T-helper 17 cell (primary cell): Measurements from ENCODE around the gene NKAIN2. TPM values are rescaled to one million over a fixed set of nuclear protein-coding genes. Genes with fewer than 3 reads are reported as not detected.

ENCODE experiments used
- ATAC-seq: fragments of 150-1000 bp; cut with Tn5 transposase; 2 replicates; pipeline ENCODE4 v1.10.0; 2021; ENCODE audit warnings: mild to moderate bottlenecking, moderate library complexity
- DNase-seq, 3 donors: peaks; one replicate each; pipeline versions ENCODE4 v3.0.0 to v3.0.0-alpha.2; 2020 to 2021
- H3K9me3 ChIP-seq: one replicate; pipeline ENCODE4 v1.7.0; 2013; ENCODE audit warnings: low read length, mild to moderate bottlenecking; ENCODE audit not compliant: control insufficient read depth, poor library complexity, severe bottlenecking
- H3K27ac Mint-ChIP-seq: one replicate; pipeline ENCODE4 v1.8.0; 2022; ENCODE audit warnings: mild to moderate bottlenecking, moderate library complexity, mixed read lengths
- H3K27me3 Mint-ChIP-seq: one replicate; pipeline ENCODE4 v1.8.0; 2022; ENCODE audit warnings: mixed read lengths
- H3K36me3 Mint-ChIP-seq: one replicate; pipeline ENCODE4 v1.8.0; 2022; ENCODE audit warnings: low read depth, mixed read lengths
- H3K4me1 Mint-ChIP-seq: one replicate; pipeline ENCODE4 v1.8.0; 2022; ENCODE audit warnings: mild to moderate bottlenecking, mixed read lengths
- H3K4me3 Mint-ChIP-seq: one replicate; pipeline ENCODE4 v1.8.0; 2022; ENCODE audit warnings: mild to moderate bottlenecking, moderate library complexity, mixed read lengths
- total RNA-seq, 4 donors: library from RNA in 2 of 4; stranded (reverse) in 2 of 4; gene quantifications; one replicate each; pipeline ENCODE4 v1.2.3 and lab custom pipeline; 2022 to 2026

NKAIN2 gene
- total RNA-seq, 2 donors from 2014 or later = 0.13 TPM; not detected in 1

- DNase-seq (no peak), ATAC-seq (no peak)
- Mint-ChIP-seq H3K4me3 (no peak overlapping the region), H3K27me3 (no peaks in the 10 kb centered on the region), H3K36me3 (no peaks in the 10 kb centered on the region), H3K4me1 (no peaks in the 10 kb centered on the region), H3K27ac (no peak overlapping the region)
- H3K9me3 ChIP-seq = no peaks in the 10 kb centered on the region
These were observed 8.9 kb upstream of the NKAIN2 start for GRCh38 chr6:123794799-123795198.

DNA sequence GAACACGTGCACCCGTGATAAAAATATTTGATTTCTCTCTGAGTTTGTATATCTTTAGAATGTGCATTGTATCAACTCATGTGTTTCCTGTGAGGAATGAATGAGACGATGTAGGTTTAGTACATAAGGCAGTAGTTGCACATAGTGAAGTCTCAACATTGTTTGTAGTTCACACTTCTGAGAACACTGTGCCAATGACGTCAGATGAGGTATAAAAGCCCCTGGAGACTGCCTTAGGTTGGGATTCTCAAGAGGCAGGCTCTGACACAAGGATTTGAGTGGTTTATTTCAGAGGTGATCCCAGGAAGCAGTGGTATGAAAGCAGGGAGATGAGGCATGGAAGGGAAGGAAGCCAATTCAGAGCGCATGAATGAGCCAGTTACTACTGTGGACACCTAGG is 2.6 kb upstream of the NKAIN2 start:
- H3K27me3 Mint-ChIP-seq = peaks cover 41% of the 10 kb centered on the region
- H3K9me3 ChIP-seq = no peaks in the 10 kb centered on the region
- no peak for ATAC-seq
- no peaks in the 10 kb centered on the region for H3K36me3 Mint-ChIP-seq
- H3K27ac Mint-ChIP-seq = no peak overlapping the region
- no peak overlapping the region for H3K4me3 Mint-ChIP-seq
- DNase-seq = no peak
- H3K4me1 Mint-ChIP-seq = peaks cover 8% of the 10 kb centered on the region

GRCh38 chr6:123802351-123802696 is 1.3 kb upstream of the NKAIN2 start:
- no peaks in the 10 kb centered on the region for H3K36me3 Mint-ChIP-seq

DNA sequence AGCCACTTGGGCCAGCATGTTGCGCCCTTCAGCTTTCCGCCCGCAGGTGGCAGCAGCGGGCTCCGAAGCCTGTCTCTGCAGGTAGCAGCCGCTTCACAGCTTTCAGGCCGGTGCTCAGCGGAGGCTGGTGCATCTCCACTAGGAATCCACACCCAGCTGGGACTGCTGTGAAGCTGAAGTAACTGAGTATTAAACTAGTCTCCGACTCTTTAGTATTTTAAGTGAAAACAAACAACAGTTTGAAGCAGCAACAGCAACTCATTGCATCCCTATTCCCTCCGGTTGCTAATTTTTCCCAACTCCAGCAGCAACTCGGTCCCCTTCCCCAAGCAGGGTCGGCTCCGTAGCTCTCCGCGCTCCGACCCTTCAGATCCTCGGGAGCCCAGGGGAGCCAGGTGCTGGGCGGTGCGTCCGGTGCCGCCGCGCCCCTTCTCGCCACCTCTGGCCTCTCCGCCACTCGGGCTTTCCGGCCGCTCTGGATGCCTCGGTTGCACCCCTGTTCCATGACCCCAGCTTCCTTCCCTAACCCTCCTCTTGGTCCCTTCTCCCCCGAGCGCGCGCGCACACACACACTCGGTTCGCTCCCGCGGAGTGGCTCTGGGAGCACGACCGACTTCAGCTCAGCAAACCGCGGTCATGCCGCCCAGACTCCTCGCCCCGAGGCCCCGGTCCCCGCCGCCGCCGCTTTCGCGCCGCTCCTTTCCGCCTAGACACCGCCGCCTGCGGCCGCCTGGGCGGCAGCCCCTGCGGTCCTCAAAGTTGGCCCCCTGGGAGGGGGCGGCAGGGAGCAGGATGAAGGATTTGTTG is 765 bp upstream of the NKAIN2 start:
- ATAC-seq = peak; percentile 81
- Mint-ChIP-seq H3K4me1 (peaks cover 8% of the 10 kb centered on the region), H3K27me3 (peaks cover 41% of the 10 kb centered on the region), H3K36me3 (no peaks in the 10 kb centered on the region), H3K27ac (no peak overlapping the region), H3K4me3 (peak overlapping the region; percentile 72)
- no peaks in the 10 kb centered on the region for H3K9me3 ChIP-seq
- peak in 2 of 3 donors; percentile 13 to 38 for DNase-seq

More at GRCh38 chr6:123802351-123802696, 1.3 kb upstream of the NKAIN2 start:
- H3K4me1 Mint-ChIP-seq = peaks cover 8% of the 10 kb centered on the region
- H3K4me3 Mint-ChIP-seq = peak overlapping the region; percentile 72
- DNase-seq (no peak), ATAC-seq (no peak)
- no peak overlapping the region for H3K27ac Mint-ChIP-seq
- no peaks in the 10 kb centered on the region for H3K9me3 ChIP-seq
- peaks cover 41% of the 10 kb centered on the region for H3K27me3 Mint-ChIP-seq

DNA sequence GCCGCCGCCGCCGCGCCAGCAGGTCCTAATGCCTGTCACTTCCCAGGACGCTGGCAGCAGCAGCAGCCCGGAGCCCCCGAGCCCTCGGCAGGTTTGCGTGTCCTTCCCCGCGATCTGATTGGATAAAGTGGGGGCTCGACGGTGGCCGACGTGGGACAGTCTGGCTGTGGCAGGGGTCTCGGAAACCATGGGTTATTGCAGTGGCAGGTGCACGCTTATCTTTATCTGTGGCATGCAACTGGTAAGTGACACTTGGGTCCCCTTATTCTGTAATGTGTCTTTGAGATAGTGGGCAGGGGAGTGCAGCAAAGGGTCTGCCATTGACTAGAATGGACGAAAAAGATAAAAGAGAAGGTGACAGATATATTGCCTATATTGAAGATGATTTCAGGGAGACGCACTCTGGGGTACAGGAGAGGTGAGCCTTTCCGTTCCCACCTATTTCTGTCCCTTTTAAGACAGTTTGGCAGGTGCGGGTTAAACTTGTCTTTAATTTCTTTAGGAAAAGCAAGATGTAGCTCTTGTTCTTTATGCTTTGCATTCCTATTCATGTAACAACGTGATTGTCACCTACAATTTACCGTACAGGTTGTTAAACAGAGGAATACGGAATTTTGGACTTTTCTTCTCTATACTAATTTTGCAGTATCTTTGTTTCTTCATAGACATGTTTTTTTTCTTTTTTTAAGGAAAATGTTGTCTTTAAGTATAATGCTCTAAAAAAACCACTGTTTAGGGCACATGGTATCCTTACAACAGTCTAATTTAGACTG is 535 bp downstream of the NKAIN2 start:
- H3K27me3 Mint-ChIP-seq = peaks cover 45% of the 10 kb centered on the region
- peaks cover 8% of the 10 kb centered on the region for H3K4me1 Mint-ChIP-seq
- no peaks in the 10 kb centered on the region for H3K36me3 Mint-ChIP-seq
- DNase-seq (no peak), ATAC-seq (no peak)
- H3K27ac Mint-ChIP-seq = no peak overlapping the region
- H3K4me3 Mint-ChIP-seq = peak overlapping the region; percentile 87
- H3K9me3 ChIP-seq = no peaks in the 10 kb centered on the region

DNA sequence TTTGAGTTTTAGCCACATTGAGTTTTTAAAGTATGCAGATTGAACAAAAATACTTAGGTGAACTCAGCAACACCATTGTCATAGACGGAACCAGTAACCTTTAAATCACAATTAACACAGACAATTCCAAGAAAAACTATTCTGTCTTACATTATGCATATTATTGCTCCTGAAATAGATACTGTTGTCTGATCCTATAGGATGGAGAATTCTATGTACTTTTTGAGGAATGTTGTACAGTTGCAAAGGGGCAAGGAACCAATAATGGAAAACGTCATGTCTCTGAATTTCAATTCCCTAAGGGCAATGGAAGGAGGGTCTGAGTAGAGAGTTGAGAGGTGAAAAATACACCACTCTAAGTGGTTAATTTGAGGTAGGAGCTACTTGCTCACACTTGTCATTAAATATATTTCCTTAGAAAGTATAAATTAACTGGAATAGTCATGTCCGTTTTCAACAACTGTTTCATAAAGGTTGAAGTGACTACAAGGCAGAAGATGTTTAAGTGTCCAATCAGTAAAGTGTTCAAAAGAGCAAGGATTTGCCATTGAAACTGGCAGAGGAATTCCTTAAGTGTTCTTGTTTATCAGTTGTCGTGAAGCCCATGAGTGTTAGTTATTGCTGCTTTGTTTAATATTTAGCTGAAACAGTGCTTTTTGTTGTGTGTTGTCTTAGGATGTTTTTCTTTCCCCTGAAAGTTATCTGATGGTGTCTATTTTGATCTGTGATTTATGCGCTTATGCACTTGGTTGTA is 1.3 kb downstream of the NKAIN2 start:
- H3K27ac Mint-ChIP-seq = no peak overlapping the region
- H3K27me3 Mint-ChIP-seq = peaks cover 45% of the 10 kb centered on the region
- H3K4me1 Mint-ChIP-seq = peaks cover 8% of the 10 kb centered on the region
- H3K36me3 Mint-ChIP-seq = no peaks in the 10 kb centered on the region
- peak overlapping the region; percentile 87 for H3K4me3 Mint-ChIP-seq
- no peak for ATAC-seq
- no peaks in the 10 kb centered on the region for H3K9me3 ChIP-seq
- no peak for DNase-seq

DNA sequence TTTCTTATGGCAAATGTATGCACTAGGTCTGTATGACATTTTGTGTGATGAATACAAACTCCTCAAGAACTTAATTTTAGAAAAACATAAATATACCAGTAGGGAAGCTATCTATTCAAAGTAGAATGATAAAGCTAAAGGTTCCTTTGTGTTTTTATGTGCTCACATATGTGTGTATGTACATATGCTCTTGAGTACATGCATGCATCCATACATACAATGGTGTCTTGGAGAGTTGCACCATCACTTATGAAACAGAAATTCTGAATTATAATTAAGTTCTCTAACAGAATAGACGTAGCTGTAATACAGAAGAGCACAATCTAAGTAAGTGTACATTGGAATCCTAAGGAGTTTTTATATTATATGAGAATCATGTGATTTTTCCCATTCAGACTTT is 2.3 kb downstream of the NKAIN2 start:
- ATAC-seq (no peak), DNase-seq (no peak)
- peaks cover 8% of the 10 kb centered on the region for H3K4me1 Mint-ChIP-seq
- no peak overlapping the region for H3K4me3 Mint-ChIP-seq
- no peaks in the 10 kb centered on the region for H3K36me3 Mint-ChIP-seq
- no peaks in the 10 kb centered on the region for H3K9me3 ChIP-seq
- peaks cover 36% of the 10 kb centered on the region for H3K27me3 Mint-ChIP-seq
- H3K27ac Mint-ChIP-seq = no peak overlapping the region

DNA sequence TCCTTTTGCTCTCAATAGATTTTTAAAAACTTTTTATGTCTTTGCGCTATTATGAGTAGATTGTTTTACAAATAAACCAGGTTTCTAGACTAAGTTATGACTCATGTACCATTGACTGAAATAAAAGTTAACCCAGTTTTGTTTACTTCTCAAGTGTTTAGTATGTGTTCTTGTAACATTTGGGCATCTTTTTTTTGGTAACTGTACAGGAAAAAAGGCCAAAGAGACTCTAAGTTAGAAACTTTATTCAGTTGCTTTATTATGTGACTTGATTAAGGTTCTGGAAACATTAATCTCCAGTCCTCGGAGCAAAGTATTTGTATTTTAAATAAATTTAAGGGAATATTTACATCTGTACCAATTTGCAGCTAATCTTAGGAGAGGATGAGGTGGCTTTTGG is 2.9 kb downstream of the NKAIN2 start:
- H3K9me3 ChIP-seq = no peaks in the 10 kb centered on the region
- H3K36me3 Mint-ChIP-seq = no peaks in the 10 kb centered on the region
- DNase-seq = no peak
- no peak for ATAC-seq
- peaks cover 8% of the 10 kb centered on the region for H3K4me1 Mint-ChIP-seq
- no peak overlapping the region for H3K4me3 Mint-ChIP-seq
- no peak overlapping the region for H3K27ac Mint-ChIP-seq
- peaks cover 31% of the 10 kb centered on the region for H3K27me3 Mint-ChIP-seq

DNA sequence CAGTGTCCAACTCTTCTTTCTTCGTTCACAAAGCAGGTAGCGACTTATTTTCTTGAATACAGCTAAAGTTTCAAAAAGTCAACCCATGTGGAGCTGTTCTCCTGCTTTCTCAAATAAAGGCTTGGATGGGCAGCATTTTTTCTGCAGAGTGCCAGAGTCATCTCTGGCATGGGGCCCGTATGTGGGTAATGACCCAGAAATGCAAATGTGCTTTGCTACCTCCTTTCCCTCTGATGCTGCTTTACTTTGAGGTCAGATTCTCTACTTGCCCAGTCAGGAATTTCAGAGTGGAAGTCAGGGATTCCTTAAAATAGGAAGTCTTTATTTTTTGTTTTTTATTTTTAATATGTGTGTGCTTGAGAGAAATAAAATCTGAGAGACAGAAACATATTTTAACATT is 4.9 kb downstream of the NKAIN2 start:
- no peaks in the 10 kb centered on the region for H3K9me3 ChIP-seq
- Mint-ChIP-seq H3K27ac (no peak overlapping the region), H3K27me3 (peaks cover 27% of the 10 kb centered on the region), H3K36me3 (no peaks in the 10 kb centered on the region), H3K4me3 (no peak overlapping the region), H3K4me1 (peaks cover 4% of the 10 kb centered on the region)
- no peak for DNase-seq
- no peak for ATAC-seq

GRCh38 chr6:123810214-123810613 is 6.5 kb downstream of the NKAIN2 start:
- H3K4me3 Mint-ChIP-seq = no peak overlapping the region
- H3K36me3 Mint-ChIP-seq = no peaks in the 10 kb centered on the region
- H3K27me3 Mint-ChIP-seq = peaks cover 13% of the 10 kb centered on the region
- H3K4me1 Mint-ChIP-seq = no peaks in the 10 kb centered on the region
- no peaks in the 10 kb centered on the region for H3K9me3 ChIP-seq
- H3K27ac Mint-ChIP-seq = no peak overlapping the region
- ATAC-seq = no peak
- no peak for DNase-seq

- peaks cover 8% of the 10 kb centered on the region for H3K27me3 Mint-ChIP-seq
- ATAC-seq (no peak), DNase-seq (no peak)
- H3K4me3 Mint-ChIP-seq = no peak overlapping the region
- H3K4me1 Mint-ChIP-seq = no peaks in the 10 kb centered on the region
- H3K27ac Mint-ChIP-seq = no peak overlapping the region
- no peaks in the 10 kb centered on the region for H3K36me3 Mint-ChIP-seq
- no peaks in the 10 kb centered on the region for H3K9me3 ChIP-seq
These were observed 7.3 kb downstream of the NKAIN2 start for GRCh38 chr6:123810948-123811347.

DNA sequence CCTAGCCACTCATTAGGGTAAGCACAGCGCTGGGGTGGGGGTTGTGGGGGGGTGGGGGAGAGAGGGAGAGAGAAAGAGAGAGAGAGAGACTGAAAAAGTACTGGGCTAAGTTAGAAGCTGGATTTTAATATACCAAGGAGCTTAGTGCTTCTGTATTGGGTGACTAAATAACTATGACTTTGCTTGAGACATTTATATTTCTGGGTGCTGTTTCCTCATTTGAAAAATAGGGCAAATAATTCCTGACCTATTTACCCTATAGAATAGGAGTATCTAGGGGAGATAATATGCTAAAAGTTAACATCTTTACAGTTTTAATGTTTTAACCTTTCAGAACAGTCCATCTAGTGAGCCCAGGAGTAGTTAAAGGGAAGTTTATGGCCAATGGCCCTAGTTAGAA is 7.7 kb downstream of the NKAIN2 start:
- no peaks in the 10 kb centered on the region for H3K36me3 Mint-ChIP-seq
- H3K4me3 Mint-ChIP-seq = no peak overlapping the region
- peaks cover 8% of the 10 kb centered on the region for H3K27me3 Mint-ChIP-seq
- no peak overlapping the region for H3K27ac Mint-ChIP-seq
- no peak for DNase-seq
- H3K4me1 Mint-ChIP-seq = no peaks in the 10 kb centered on the region
- H3K9me3 ChIP-seq = no peaks in the 10 kb centered on the region
- no peak for ATAC-seq

DNA sequence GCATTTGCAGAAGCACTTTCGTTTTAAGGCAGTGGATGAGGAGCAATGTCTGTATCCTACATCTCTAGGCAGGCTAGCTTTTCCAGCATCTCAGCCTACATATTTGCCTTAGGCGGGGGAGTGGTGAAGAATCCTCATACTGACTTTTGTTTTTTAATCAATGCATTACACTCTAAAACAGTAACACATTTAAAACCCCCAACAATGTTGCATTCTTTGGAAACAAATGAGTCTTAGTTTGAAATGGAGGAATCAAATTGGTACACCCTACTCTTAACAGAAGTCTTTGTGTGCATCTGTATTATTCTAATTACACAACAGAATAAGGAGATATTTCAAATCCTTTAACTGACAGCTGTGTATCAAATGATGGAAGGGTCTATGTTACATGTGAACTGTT is 9.0 kb downstream of the NKAIN2 start:
- no peaks in the 10 kb centered on the region for H3K4me1 Mint-ChIP-seq
- no peak overlapping the region for H3K27ac Mint-ChIP-seq
- no peak overlapping the region for H3K4me3 Mint-ChIP-seq
- no peaks in the 10 kb centered on the region for H3K9me3 ChIP-seq
- ATAC-seq = no peak
- DNase-seq = no peak
- peaks cover 8% of the 10 kb centered on the region for H3K27me3 Mint-ChIP-seq
- no peaks in the 10 kb centered on the region for H3K36me3 Mint-ChIP-seq
